Measurements from ENCODE around the gene KLRG1. TPM values are rescaled to one million over a fixed set of nuclear protein-coding genes. Genes with fewer than 3 reads are reported as not detected.

The KLRG1 gene
- total RNA-seq, 1 experiment from 2014 or later, result 0.38 TPM

DNA sequence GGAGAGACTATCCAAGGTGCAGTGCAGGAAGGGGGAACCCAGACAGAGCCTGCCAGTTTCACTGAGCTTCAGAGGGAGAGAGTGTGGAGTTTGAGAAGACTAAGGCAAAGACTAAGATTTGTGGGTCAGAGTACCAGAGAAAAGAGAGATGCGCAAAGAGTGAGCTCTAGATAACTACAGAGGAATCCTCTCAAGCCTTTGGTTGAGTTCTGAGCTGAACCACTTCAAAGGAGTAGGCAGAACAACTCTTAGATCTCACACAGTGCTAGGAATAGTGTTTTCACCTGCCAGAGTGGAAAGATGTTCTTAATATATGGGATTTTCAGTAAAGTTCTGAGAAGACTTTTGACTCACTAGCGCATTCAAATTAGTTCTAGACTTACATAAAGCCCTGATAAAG is 29.2 kb upstream of the KLRG1 start:
- BruUV-seq (replicated peaks), result no TSS peak
- H3K9me3 Mint-ChIP-seq (ENCODE audit: low read depth, unreplicated experiment), result peaks cover 2% of the 10 kb centered on the region

GRCh38 chr12:8968761-8969160 is 20.6 kb upstream of the KLRG1 start:
- CTCF ChIA-PET, result no interaction called here
- Mint-ChIP-seq H3K4me1 (ENCODE audit: low read depth, unreplicated experiment) (no peaks in the 10 kb centered on the region), H3K4me3 (ENCODE audit: low read depth, unreplicated experiment) (no peak overlapping the region), H3K36me3 (ENCODE audit: insufficient read depth, unreplicated experiment) (no peaks in the 10 kb centered on the region), H3K27ac (ENCODE audit: unreplicated experiment) (no peak overlapping the region), H3K9me3 (ENCODE audit: low read depth, unreplicated experiment) (peaks cover 9% of the 10 kb centered on the region), H3K27me3 (ENCODE audit: unreplicated experiment) (no peaks in the 10 kb centered on the region)
- TF ChIP-seq, protein P1, sequence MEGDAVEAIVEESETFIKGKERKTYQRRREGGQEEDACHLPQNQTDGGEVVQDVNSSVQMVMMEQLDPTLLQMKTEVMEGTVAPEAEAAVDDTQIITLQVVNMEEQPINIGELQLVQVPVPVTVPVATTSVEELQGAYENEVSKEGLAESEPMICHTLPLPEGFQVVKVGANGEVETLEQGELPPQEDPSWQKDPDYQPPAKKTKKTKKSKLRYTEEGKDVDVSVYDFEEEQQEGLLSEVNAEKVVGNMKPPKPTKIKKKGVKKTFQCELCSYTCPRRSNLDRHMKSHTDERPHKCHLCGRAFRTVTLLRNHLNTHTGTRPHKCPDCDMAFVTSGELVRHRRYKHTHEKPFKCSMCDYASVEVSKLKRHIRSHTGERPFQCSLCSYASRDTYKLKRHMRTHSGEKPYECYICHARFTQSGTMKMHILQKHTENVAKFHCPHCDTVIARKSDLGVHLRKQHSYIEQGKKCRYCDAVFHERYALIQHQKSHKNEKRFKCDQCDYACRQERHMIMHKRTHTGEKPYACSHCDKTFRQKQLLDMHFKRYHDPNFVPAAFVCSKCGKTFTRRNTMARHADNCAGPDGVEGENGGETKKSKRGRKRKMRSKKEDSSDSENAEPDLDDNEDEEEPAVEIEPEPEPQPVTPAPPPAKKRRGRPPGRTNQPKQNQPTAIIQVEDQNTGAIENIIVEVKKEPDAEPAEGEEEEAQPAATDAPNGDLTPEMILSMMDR (IDR thresholded peaks at IDR 0.05; ENCODE audit: unreplicated experiment), result no peak
- no TSS peak for BruUV-seq (replicated peaks)
- intact Hi-C loops (cut with micrococcal nuclease; ENCODE audit: unreplicated experiment), result no loop called here
- DNase-seq, result no peak

More for the DNA sequence above, 29.2 kb upstream of the KLRG1 start:
- H3K4me1 Mint-ChIP-seq (ENCODE audit: low read depth, unreplicated experiment), result no peaks in the 10 kb centered on the region
- DNase-seq, result no peak
- H3K27me3 Mint-ChIP-seq (ENCODE audit: unreplicated experiment), result no peaks in the 10 kb centered on the region
- no peaks in the 10 kb centered on the region for H3K36me3 Mint-ChIP-seq (ENCODE audit: insufficient read depth, unreplicated experiment)
- no peak overlapping the region for H3K27ac Mint-ChIP-seq (ENCODE audit: unreplicated experiment)
- TF ChIP-seq, protein P1 (IDR thresholded peaks at IDR 0.05; ENCODE audit: unreplicated experiment), result no peak
- intact Hi-C loops (cut with micrococcal nuclease; ENCODE audit: unreplicated experiment), result no loop called here
- CTCF ChIA-PET, result interaction anchor here (0.6 kb wide), 1 partner anchor 64 kb away, joined by 3 read pairs; no protein-coding TSS in a partner anchor
- H3K4me3 Mint-ChIP-seq (ENCODE audit: low read depth, unreplicated experiment), result no peak overlapping the region

GRCh38 chr12:8969861-8970411 is 19.4 kb upstream of the KLRG1 start:
- no peak for DNase-seq
- Mint-ChIP-seq H3K27ac (ENCODE audit: unreplicated experiment) (no peak overlapping the region), H3K27me3 (ENCODE audit: unreplicated experiment) (no peaks in the 10 kb centered on the region), H3K4me3 (ENCODE audit: low read depth, unreplicated experiment) (no peak overlapping the region), H3K36me3 (ENCODE audit: insufficient read depth, unreplicated experiment) (no peaks in the 10 kb centered on the region), H3K4me1 (ENCODE audit: low read depth, unreplicated experiment) (no peaks in the 10 kb centered on the region), H3K9me3 (ENCODE audit: low read depth, unreplicated experiment) (peaks cover 7% of the 10 kb centered on the region)
- intact Hi-C loops (cut with micrococcal nuclease; ENCODE audit: unreplicated experiment), result no loop called here
- no TSS peak for BruUV-seq (replicated peaks)
- CTCF ChIA-PET, result no interaction called here
- TF ChIP-seq, protein P1 (IDR thresholded peaks at IDR 0.05; ENCODE audit: unreplicated experiment), result no peak

- intact Hi-C loops (cut with micrococcal nuclease; ENCODE audit: unreplicated experiment), result no loop called here
- no TSS peak for BruUV-seq (replicated peaks)
- CTCF ChIA-PET, result no interaction called here
- Mint-ChIP-seq H3K27ac (ENCODE audit: unreplicated experiment) (no peak overlapping the region), H3K4me1 (ENCODE audit: low read depth, unreplicated experiment) (no peaks in the 10 kb centered on the region), H3K9me3 (ENCODE audit: low read depth, unreplicated experiment) (peaks cover 7% of the 10 kb centered on the region), H3K4me3 (ENCODE audit: low read depth, unreplicated experiment) (no peak overlapping the region), H3K36me3 (ENCODE audit: insufficient read depth, unreplicated experiment) (no peaks in the 10 kb centered on the region), H3K27me3 (ENCODE audit: unreplicated experiment) (no peaks in the 10 kb centered on the region)
- TF ChIP-seq, protein P1 (IDR thresholded peaks at IDR 0.05; ENCODE audit: unreplicated experiment), result no peak
- no peak for DNase-seq
These were observed 18.9 kb upstream of the KLRG1 start for GRCh38 chr12:8970432-8970831.

All from Calu3 (cell line).